Measurements from ENCODE around the gene RAB7A. TPM values are rescaled to one million over a fixed set of nuclear protein-coding genes. Genes with fewer than 3 reads are reported as not detected.
A peak's percentile ranks its signal among the peaks of the same experiment; 100 is the strongest.

RAB7A gene
- total RNA-seq, 2 donors from 2014 or later = 145 to 166 TPM

- Mint-ChIP-seq H3K4me1 (peaks cover 51% of the 10 kb centered on the region), H3K36me3 (ENCODE audit: low read depth) (peaks cover 2% of the 10 kb centered on the region), H3K27me3 (no peaks in the 10 kb centered on the region), H3K27ac (peak overlapping the region; percentile 96), H3K4me3 (peak overlapping the region; percentile 94)
- ATAC-seq (peak; percentile 8), DNase-seq (no peak)
- H3K9me3 ChIP-seq (ENCODE audit: control insufficient read depth, low read length, poor library complexity, severe bottlenecking) = no peaks in the 10 kb centered on the region
Observed at GRCh38 chr3:128788268-128788869, 62.4 kb downstream of the RAB7A start.

GRCh38 chr3:128794067-128794768 is 68.2 kb downstream of the RAB7A start:
- no peaks in the 10 kb centered on the region for H3K9me3 ChIP-seq (ENCODE audit: control insufficient read depth, low read length, poor library complexity, severe bottlenecking)
- H3K27ac Mint-ChIP-seq = peak overlapping the region; percentile 80
- ATAC-seq = peak; percentile 17
- H3K4me3 Mint-ChIP-seq = no peak overlapping the region
- H3K4me1 Mint-ChIP-seq = peaks cover 28% of the 10 kb centered on the region
- H3K27me3 Mint-ChIP-seq = no peaks in the 10 kb centered on the region
- peaks cover 5% of the 10 kb centered on the region for H3K36me3 Mint-ChIP-seq (ENCODE audit: low read depth)
- DNase-seq = no peak

- DNase-seq (peak; percentile 23 to 50 (median 37)), ATAC-seq (peak; percentile 97)
- Mint-ChIP-seq H3K36me3 (ENCODE audit: low read depth) (peaks cover 8% of the 10 kb centered on the region), H3K4me3 (no peak overlapping the region), H3K4me1 (peaks cover 35% of the 10 kb centered on the region), H3K27me3 (no peaks in the 10 kb centered on the region), H3K27ac (peak overlapping the region; percentile 80)
- no peaks in the 10 kb centered on the region for H3K9me3 ChIP-seq (ENCODE audit: control insufficient read depth, low read length, poor library complexity, severe bottlenecking)
Observed at GRCh38 chr3:128794770-128795649, 69.0 kb downstream of the RAB7A start.

GRCh38 chr3:128799653-128800052 is 73.7 kb downstream of the RAB7A start:
- Mint-ChIP-seq H3K4me1 (peaks cover 53% of the 10 kb centered on the region), H3K4me3 (peak overlapping the region; percentile 67), H3K27ac (peak overlapping the region; percentile 96), H3K27me3 (no peaks in the 10 kb centered on the region), H3K36me3 (ENCODE audit: low read depth) (peaks cover 11% of the 10 kb centered on the region)
- no peak for ATAC-seq
- DNase-seq = no peak
- H3K9me3 ChIP-seq (ENCODE audit: control insufficient read depth, low read length, poor library complexity, severe bottlenecking) = no peaks in the 10 kb centered on the region

- Mint-ChIP-seq H3K4me3 (peak overlapping the region; percentile 25), H3K27me3 (no peaks in the 10 kb centered on the region), H3K36me3 (ENCODE audit: low read depth) (peaks cover 11% of the 10 kb centered on the region), H3K27ac (peak overlapping the region; percentile 96), H3K4me1 (peaks cover 55% of the 10 kb centered on the region)
- no peaks in the 10 kb centered on the region for H3K9me3 ChIP-seq (ENCODE audit: control insufficient read depth, low read length, poor library complexity, severe bottlenecking)
- DNase-seq = no peak
- ATAC-seq = no peak
Observed at GRCh38 chr3:128800241-128801187, 74.5 kb downstream of the RAB7A start.

- ATAC-seq (no peak), DNase-seq (no peak)
- Mint-ChIP-seq H3K4me1 (peaks cover 64% of the 10 kb centered on the region), H3K27me3 (no peaks in the 10 kb centered on the region), H3K27ac (peak overlapping the region; percentile 96), H3K36me3 (ENCODE audit: low read depth) (peaks cover 11% of the 10 kb centered on the region), H3K4me3 (peak overlapping the region; percentile 72)
- no peaks in the 10 kb centered on the region for H3K9me3 ChIP-seq (ENCODE audit: control insufficient read depth, low read length, poor library complexity, severe bottlenecking)
Observed at GRCh38 chr3:128801779-128802380, 75.9 kb downstream of the RAB7A start.

GRCh38 chr3:128803307-128803706 is 77.3 kb downstream of the RAB7A start:
- no peak for DNase-seq
- no peaks in the 10 kb centered on the region for H3K9me3 ChIP-seq (ENCODE audit: control insufficient read depth, low read length, poor library complexity, severe bottlenecking)
- H3K4me1 Mint-ChIP-seq = peaks cover 61% of the 10 kb centered on the region
- peaks cover 10% of the 10 kb centered on the region for H3K36me3 Mint-ChIP-seq (ENCODE audit: low read depth)
- peak overlapping the region; percentile 96 for H3K27ac Mint-ChIP-seq
- peak overlapping the region; percentile 89 for H3K4me3 Mint-ChIP-seq
- no peak for ATAC-seq
- no peaks in the 10 kb centered on the region for H3K27me3 Mint-ChIP-seq

GRCh38 chr3:128804017-128804810 is 78.2 kb downstream of the RAB7A start:
- Mint-ChIP-seq H3K36me3 (ENCODE audit: low read depth) (peaks cover 11% of the 10 kb centered on the region), H3K27ac (peak overlapping the region; percentile 96), H3K27me3 (no peaks in the 10 kb centered on the region), H3K4me3 (peak overlapping the region; percentile 89), H3K4me1 (peaks cover 61% of the 10 kb centered on the region)
- no peaks in the 10 kb centered on the region for H3K9me3 ChIP-seq (ENCODE audit: control insufficient read depth, low read length, poor library complexity, severe bottlenecking)
- ATAC-seq (peak; percentile 92), DNase-seq (peak in 1 of 3 donors; percentile 33)

- no peak for DNase-seq
- Mint-ChIP-seq H3K27me3 (no peaks in the 10 kb centered on the region), H3K4me3 (peak overlapping the region; percentile 89), H3K36me3 (ENCODE audit: low read depth) (peaks cover 10% of the 10 kb centered on the region), H3K27ac (peak overlapping the region; percentile 96), H3K4me1 (peaks cover 56% of the 10 kb centered on the region)
- H3K9me3 ChIP-seq (ENCODE audit: control insufficient read depth, low read length, poor library complexity, severe bottlenecking) = no peaks in the 10 kb centered on the region
- no peak for ATAC-seq
Observed at GRCh38 chr3:128804811-128805155, 78.8 kb downstream of the RAB7A start.

- no peak for DNase-seq
- peaks cover 8% of the 10 kb centered on the region for H3K36me3 Mint-ChIP-seq (ENCODE audit: low read depth)
- H3K27me3 Mint-ChIP-seq = no peaks in the 10 kb centered on the region
- H3K27ac Mint-ChIP-seq = peak overlapping the region; percentile 96
- peaks cover 48% of the 10 kb centered on the region for H3K4me1 Mint-ChIP-seq
- peak overlapping the region; percentile 63 for H3K4me3 Mint-ChIP-seq
- no peaks in the 10 kb centered on the region for H3K9me3 ChIP-seq (ENCODE audit: control insufficient read depth, low read length, poor library complexity, severe bottlenecking)
- no peak for ATAC-seq
Observed at GRCh38 chr3:128805772-128806171, 79.8 kb downstream of the RAB7A start.

GRCh38 chr3:128806588-128806987 is 80.6 kb downstream of the RAB7A start:
- H3K4me1 Mint-ChIP-seq = peaks cover 41% of the 10 kb centered on the region
- H3K27me3 Mint-ChIP-seq = no peaks in the 10 kb centered on the region
- peak overlapping the region; percentile 96 for H3K27ac Mint-ChIP-seq
- no peak for ATAC-seq
- H3K9me3 ChIP-seq (ENCODE audit: control insufficient read depth, low read length, poor library complexity, severe bottlenecking) = no peaks in the 10 kb centered on the region
- no peak overlapping the region for H3K4me3 Mint-ChIP-seq
- peaks cover 5% of the 10 kb centered on the region for H3K36me3 Mint-ChIP-seq (ENCODE audit: low read depth)
- no peak for DNase-seq

All from T-helper 17 cell (primary cell).